ENCODE results near the gene KDM4B.
"Not testable (repeated sequence)": the region's sequence is repeated elsewhere in the genome, so short reads cannot be mapped to it uniquely, and the experiment has no call there.

DNA sequence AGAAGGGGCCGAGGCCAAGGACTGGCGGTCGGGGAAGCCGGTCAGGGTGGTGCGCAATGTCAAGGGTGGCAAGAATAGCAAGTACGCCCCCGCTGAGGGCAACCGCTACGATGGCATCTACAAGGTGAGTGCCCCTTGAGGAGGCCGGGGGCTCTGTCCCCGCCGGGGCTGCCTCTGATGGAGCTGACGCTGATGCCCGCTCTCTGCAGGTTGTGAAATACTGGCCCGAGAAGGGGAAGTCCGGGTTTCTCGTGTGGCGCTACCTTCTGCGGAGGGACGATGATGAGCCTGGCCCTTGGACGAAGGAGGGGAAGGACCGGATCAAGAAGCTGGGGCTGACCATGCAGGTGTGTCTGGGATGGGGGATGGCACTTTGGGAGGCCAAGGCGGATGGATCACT lies 18.3 kb upstream of the KDM4B start:
- TF ChIP-seq, protein P1, sequence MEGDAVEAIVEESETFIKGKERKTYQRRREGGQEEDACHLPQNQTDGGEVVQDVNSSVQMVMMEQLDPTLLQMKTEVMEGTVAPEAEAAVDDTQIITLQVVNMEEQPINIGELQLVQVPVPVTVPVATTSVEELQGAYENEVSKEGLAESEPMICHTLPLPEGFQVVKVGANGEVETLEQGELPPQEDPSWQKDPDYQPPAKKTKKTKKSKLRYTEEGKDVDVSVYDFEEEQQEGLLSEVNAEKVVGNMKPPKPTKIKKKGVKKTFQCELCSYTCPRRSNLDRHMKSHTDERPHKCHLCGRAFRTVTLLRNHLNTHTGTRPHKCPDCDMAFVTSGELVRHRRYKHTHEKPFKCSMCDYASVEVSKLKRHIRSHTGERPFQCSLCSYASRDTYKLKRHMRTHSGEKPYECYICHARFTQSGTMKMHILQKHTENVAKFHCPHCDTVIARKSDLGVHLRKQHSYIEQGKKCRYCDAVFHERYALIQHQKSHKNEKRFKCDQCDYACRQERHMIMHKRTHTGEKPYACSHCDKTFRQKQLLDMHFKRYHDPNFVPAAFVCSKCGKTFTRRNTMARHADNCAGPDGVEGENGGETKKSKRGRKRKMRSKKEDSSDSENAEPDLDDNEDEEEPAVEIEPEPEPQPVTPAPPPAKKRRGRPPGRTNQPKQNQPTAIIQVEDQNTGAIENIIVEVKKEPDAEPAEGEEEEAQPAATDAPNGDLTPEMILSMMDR (IDR thresholded peaks at IDR 0.05): not testable (repeated sequence)
- TF ChIP-seq EZH2 (IDR thresholded peaks at IDR 0.05; ENCODE audit: borderline replicate concordance, insufficient read depth, low read depth, low read length, poor library complexity, severe bottlenecking): not testable (repeated sequence)

Measured in B cell (primary cell).